C4-2B (cell line): Measurements from ENCODE around the gene WDR7.

Experiments used
- H3K27ac ChIP-seq: fragments of 450-650 bp; 2 replicates; pipeline ENCODE4 v1.5.1; 2017
- CTCF ChIP-seq: fragments of 450-650 bp; conservative IDR thresholded peaks from 2 replicates; pipeline ENCODE4 v1.5.1; 2017; ENCODE audit warnings: mild to moderate bottlenecking
- ZFX ChIP-seq: fragments of 450-650 bp; IDR thresholded peaks from 2 replicates; pipeline ENCODE4 v1.6.1; 2017

WDR7 gene

GRCh38 chr18:57025540-57025939, 374.4 kb downstream of the WDR7 start:
- H3K27ac ChIP-seq, result no peak overlapping the region
- TF ChIP-seq ZFX (no peak), CTCF (no peak)

GRCh38 chr18:57026316-57026715, 375.2 kb downstream of the WDR7 start:
- H3K27ac ChIP-seq, result no peak overlapping the region
- no peak for TF ChIP-seq ZFX
- no peak for TF ChIP-seq CTCF

GRCh38 chr18:57027190-57027708, 376.1 kb downstream of the WDR7 start:
- no peak overlapping the region for H3K27ac ChIP-seq

GRCh38 chr18:57029761-57030160, 378.6 kb downstream of the WDR7 start:
- H3K27ac ChIP-seq, result no peak overlapping the region
- peak; percentile 60 for TF ChIP-seq CTCF
- no peak for TF ChIP-seq ZFX

More at GRCh38 chr18:57027190-57027708, 376.1 kb downstream of the WDR7 start:
- TF ChIP-seq CTCF, result no peak
- no peak for TF ChIP-seq ZFX

- no peak overlapping the region for H3K27ac ChIP-seq
- no peak for TF ChIP-seq CTCF
- no peak for TF ChIP-seq ZFX
Measured at GRCh38 chr18:57030417-57030816, 379.3 kb downstream of the WDR7 start.

GRCh38 chr18:57035590-57035989, 384.4 kb downstream of the WDR7 start:
- TF ChIP-seq CTCF (no peak), ZFX (no peak)

GRCh38 chr18:57038395-57038794, 387.2 kb downstream of the WDR7 start:
- no peak overlapping the region for H3K27ac ChIP-seq
- TF ChIP-seq CTCF, result no peak
- TF ChIP-seq ZFX, result no peak

More at GRCh38 chr18:57035590-57035989, 384.4 kb downstream of the WDR7 start:
- no peak overlapping the region for H3K27ac ChIP-seq
